ENCODE measurements around the gene RPL4. TPM values are rescaled to one million over a fixed set of nuclear protein-coding genes. Genes with fewer than 3 reads are reported as not detected.
"Not testable (repeated sequence)": the region's sequence is repeated elsewhere in the genome, so short reads cannot be mapped to it uniquely, and the experiment has no call there.

Gene RPL4
- total and polyA plus RNA-seq, 2 experiments from 2014 or later = 2,989 to 6,082 TPM

- ATAC-seq; H3K9me2 ChIP-seq (ENCODE audit: insufficient read depth); H2AFZ ChIP-seq; H3K36me3 ChIP-seq (ENCODE audit: insufficient read depth); H3K27me3 ChIP-seq (ENCODE audit: insufficient read depth); H4K20me1 ChIP-seq (replicated peaks; ENCODE audit: insufficient read depth); H3K27me3 Mint-ChIP-seq (ENCODE audit: insufficient read depth, low read depth, poor library complexity): not testable (repeated sequence)
- peak overlapping the region; percentile 54 for H3K4me2 ChIP-seq
- H3K4me3 ChIP-seq = 0 out of 2 replicates have a peak overlapping the region, but pooled peaks have one; percentile 15
- H3K4me1 Mint-ChIP-seq = peaks cover 61% of the 10 kb centered on the region
- peaks cover 16% of the 10 kb centered on the region for H3K79me2 ChIP-seq (replicated peaks; ENCODE audit: insufficient read depth)
- peaks cover 25% of the 10 kb centered on the region for H3F3A ChIP-seq (replicated peaks; ENCODE audit: low read depth)
- peaks cover 14% of the 10 kb centered on the region; the same call in 2 of the 3 replicates for H3K9me3 Mint-ChIP-seq
- peak; percentile 54 for DNase-seq (ENCODE audit: low spot score)
- 0 out of 3 replicates have a peak overlapping the region, but pooled peaks have one; percentile 4 for H3K4me3 Mint-ChIP-seq
- H3K27ac ChIP-seq (ENCODE audit: low read depth) = peak overlapping the region; percentile 86; the same call in 1 of the 2 replicates
- peaks cover 25% of the 10 kb centered on the region for H3K36me3 Mint-ChIP-seq (ENCODE audit: low read depth)
- H3K4me1 ChIP-seq (ENCODE audit: insufficient read depth) = peaks cover 59% of the 10 kb centered on the region
- peak overlapping the region; percentile 66 for H3K27ac Mint-ChIP-seq
These were observed 33.8 kb downstream of the RPL4 start for GRCh38 chr15:66470825-66471224.

GRCh38 chr15:66467162-66468040, 37.3 kb downstream of the RPL4 start:
- peaks cover 46% of the 10 kb centered on the region for H3K4me1 ChIP-seq (ENCODE audit: insufficient read depth)
- not testable (repeated sequence) for H4K20me1 ChIP-seq (replicated peaks; ENCODE audit: insufficient read depth); H3K27me3 Mint-ChIP-seq (ENCODE audit: insufficient read depth, low read depth, poor library complexity); H3K4me2 ChIP-seq; H3K4me3 Mint-ChIP-seq; DNase-seq (ENCODE audit: low spot score); H3F3A ChIP-seq (replicated peaks; ENCODE audit: low read depth); H3K36me3 ChIP-seq (ENCODE audit: insufficient read depth); H3K9me2 ChIP-seq (ENCODE audit: insufficient read depth); H3K27me3 ChIP-seq (ENCODE audit: insufficient read depth); H2AFZ ChIP-seq; ATAC-seq; H3K79me2 ChIP-seq (replicated peaks; ENCODE audit: insufficient read depth); H3K27ac ChIP-seq (ENCODE audit: low read depth); H3K27ac Mint-ChIP-seq; H3K4me3 ChIP-seq
- H3K9me3 Mint-ChIP-seq = peaks cover 27% of the 10 kb centered on the region
- H3K36me3 Mint-ChIP-seq (ENCODE audit: low read depth) = peaks cover 51% of the 10 kb centered on the region
- peaks cover 46% of the 10 kb centered on the region for H3K4me1 Mint-ChIP-seq

GRCh38 chr15:66465294-66465693, 39.4 kb downstream of the RPL4 start:
- H3K4me3 ChIP-seq; H3K79me2 ChIP-seq (replicated peaks; ENCODE audit: insufficient read depth); ATAC-seq; H3K4me3 Mint-ChIP-seq; H3K27ac Mint-ChIP-seq; DNase-seq (ENCODE audit: low spot score); H3K27ac ChIP-seq (ENCODE audit: low read depth); H3K4me2 ChIP-seq; H3K9me2 ChIP-seq (ENCODE audit: insufficient read depth); H3F3A ChIP-seq (replicated peaks; ENCODE audit: low read depth); H3K36me3 ChIP-seq (ENCODE audit: insufficient read depth); H3K27me3 Mint-ChIP-seq (ENCODE audit: insufficient read depth, low read depth, poor library complexity); H3K27me3 ChIP-seq (ENCODE audit: insufficient read depth); H2AFZ ChIP-seq: not testable (repeated sequence)
- peaks cover 43% of the 10 kb centered on the region for H3K4me1 Mint-ChIP-seq
- peaks cover 38% of the 10 kb centered on the region for H3K4me1 ChIP-seq (ENCODE audit: insufficient read depth)
- peaks cover 27% of the 10 kb centered on the region for H3K9me3 Mint-ChIP-seq
- peaks cover 11% of the 10 kb centered on the region for H4K20me1 ChIP-seq (replicated peaks; ENCODE audit: insufficient read depth)
- peaks cover 51% of the 10 kb centered on the region for H3K36me3 Mint-ChIP-seq (ENCODE audit: low read depth)

- no peaks in the 10 kb centered on the region for H3K27me3 Mint-ChIP-seq (ENCODE audit: insufficient read depth, low read depth, poor library complexity)
- no peak for TF ChIP-seq EZH2 (IDR thresholded peaks at IDR 0.05; ENCODE audit: low read depth, unreplicated experiment)
- TF ChIP-seq, protein P1, sequence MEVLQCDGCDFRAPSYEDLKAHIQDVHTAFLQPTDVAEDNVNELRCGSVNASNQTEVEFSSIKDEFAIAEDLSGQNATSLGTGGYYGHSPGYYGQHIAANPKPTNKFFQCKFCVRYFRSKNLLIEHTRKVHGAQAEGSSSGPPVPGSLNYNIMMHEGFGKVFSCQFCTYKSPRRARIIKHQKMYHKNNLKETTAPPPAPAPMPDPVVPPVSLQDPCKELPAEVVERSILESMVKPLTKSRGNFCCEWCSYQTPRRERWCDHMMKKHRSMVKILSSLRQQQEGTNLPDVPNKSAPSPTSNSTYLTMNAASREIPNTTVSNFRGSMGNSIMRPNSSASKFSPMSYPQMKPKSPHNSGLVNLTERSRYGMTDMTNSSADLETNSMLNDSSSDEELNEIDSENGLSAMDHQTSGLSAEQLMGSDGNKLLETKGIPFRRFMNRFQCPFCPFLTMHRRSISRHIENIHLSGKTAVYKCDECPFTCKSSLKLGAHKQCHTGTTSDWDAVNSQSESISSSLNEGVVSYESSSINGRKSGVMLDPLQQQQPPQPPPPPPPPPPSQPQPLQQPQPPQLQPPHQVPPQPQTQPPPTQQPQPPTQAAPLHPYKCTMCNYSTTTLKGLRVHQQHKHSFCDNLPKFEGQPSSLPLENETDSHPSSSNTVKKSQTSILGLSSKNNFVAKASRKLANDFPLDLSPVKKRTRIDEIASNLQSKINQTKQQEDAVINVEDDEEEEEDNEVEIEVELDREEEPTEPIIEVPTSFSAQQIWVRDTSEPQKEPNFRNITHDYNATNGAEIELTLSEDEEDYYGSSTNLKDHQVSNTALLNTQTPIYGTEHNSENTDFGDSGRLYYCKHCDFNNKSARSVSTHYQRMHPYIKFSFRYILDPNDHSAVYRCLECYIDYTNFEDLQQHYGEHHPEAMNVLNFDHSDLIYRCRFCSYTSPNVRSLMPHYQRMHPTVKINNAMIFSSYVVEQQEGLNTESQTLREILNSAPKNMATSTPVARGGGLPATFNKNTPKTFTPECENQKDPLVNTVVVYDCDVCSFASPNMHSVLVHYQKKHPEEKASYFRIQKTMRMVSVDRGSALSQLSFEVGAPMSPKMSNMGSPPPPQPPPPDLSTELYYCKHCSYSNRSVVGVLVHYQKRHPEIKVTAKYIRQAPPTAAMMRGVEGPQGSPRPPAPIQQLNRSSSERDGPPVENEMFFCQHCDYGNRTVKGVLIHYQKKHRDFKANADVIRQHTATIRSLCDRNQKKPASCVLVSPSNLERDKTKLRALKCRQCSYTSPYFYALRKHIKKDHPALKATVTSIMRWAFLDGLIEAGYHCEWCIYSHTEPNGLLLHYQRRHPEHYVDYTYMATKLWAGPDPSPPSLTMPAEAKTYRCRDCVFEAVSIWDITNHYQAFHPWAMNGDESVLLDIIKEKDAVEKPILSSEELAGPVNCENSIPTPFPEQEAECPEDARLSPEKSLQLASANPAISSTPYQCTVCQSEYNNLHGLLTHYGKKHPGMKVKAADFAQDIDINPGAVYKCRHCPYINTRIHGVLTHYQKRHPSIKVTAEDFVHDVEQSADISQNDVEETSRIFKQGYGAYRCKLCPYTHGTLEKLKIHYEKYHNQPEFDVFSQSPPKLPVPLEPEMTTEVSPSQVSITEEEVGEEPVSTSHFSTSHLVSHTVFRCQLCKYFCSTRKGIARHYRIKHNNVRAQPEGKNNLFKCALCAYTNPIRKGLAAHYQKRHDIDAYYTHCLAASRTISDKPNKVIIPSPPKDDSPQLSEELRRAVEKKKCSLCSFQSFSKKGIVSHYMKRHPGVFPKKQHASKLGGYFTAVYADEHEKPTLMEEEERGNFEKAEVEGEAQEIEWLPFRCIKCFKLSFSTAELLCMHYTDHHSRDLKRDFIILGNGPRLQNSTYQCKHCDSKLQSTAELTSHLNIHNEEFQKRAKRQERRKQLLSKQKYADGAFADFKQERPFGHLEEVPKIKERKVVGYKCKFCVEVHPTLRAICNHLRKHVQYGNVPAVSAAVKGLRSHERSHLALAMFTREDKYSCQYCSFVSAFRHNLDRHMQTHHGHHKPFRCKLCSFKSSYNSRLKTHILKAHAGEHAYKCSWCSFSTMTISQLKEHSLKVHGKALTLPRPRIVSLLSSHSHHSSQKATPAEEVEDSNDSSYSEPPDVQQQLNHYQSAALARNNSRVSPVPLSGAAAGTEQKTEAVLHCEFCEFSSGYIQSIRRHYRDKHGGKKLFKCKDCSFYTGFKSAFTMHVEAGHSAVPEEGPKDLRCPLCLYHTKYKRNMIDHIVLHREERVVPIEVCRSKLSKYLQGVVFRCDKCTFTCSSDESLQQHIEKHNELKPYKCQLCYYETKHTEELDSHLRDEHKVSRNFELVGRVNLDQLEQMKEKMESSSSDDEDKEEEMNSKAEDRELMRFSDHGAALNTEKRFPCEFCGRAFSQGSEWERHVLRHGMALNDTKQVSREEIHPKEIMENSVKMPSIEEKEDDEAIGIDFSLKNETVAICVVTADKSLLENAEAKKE (CRISPR knock-in tag; IDR thresholded peaks at IDR 0.05) = no peak
These were observed 42.0 kb downstream of the RPL4 start for GRCh38 chr15:66462627-66463026.

More at GRCh38 chr15:66462627-66463026, 42.0 kb downstream of the RPL4 start:
- no peaks in the 10 kb centered on the region; the same call in 1 of the 2 replicates for H3K36me3 ChIP-seq (ENCODE audit: insufficient read depth)
- no peaks in the 10 kb centered on the region for H3K9me2 ChIP-seq (ENCODE audit: insufficient read depth)
- no peaks in the 10 kb centered on the region for H3K27me3 ChIP-seq (ENCODE audit: insufficient read depth)
- H3K79me2 ChIP-seq (replicated peaks; ENCODE audit: insufficient read depth) = no peaks in the 10 kb centered on the region
- no peaks in the 10 kb centered on the region for H3F3A ChIP-seq (replicated peaks; ENCODE audit: low read depth)
- Mint-ChIP-seq H3K36me3 (ENCODE audit: low read depth) (peaks cover 44% of the 10 kb centered on the region), H3K4me3 (no peak overlapping the region), H3K4me1 (peaks cover 45% of the 10 kb centered on the region), H3K9me3 (peaks cover 27% of the 10 kb centered on the region), H3K27ac (no peak overlapping the region)
- H3K4me2 ChIP-seq = no peak overlapping the region
- H3K27ac ChIP-seq (ENCODE audit: low read depth) = 0 out of 2 replicates have a peak overlapping the region, but pooled peaks have one; percentile 67
- no peak overlapping the region for H2AFZ ChIP-seq
- peaks cover 27% of the 10 kb centered on the region for H3K4me1 ChIP-seq (ENCODE audit: insufficient read depth)
- H4K20me1 ChIP-seq (replicated peaks; ENCODE audit: insufficient read depth) = peaks cover 11% of the 10 kb centered on the region
- ATAC-seq (peak; percentile 69), DNase-seq (ENCODE audit: low spot score) (peak; percentile 43)
- H3K4me3 ChIP-seq = no peak overlapping the region
